ENCODE data around the gene PTCD3.

Gene PTCD3

GRCh38 chr2:86143307-86143706, 37.3 kb downstream of the PTCD3 start:
- in situ Hi-C loops (cut with MboI; ENCODE audit: low sequenced_read_pairs), result no loop called here

GRCh38 chr2:86143926-86144685, 38.1 kb downstream of the PTCD3 start:
- in situ Hi-C loops (cut with MboI; ENCODE audit: low sequenced_read_pairs), result no loop called here

- in situ Hi-C loops (cut with MboI; ENCODE audit: low sequenced_read_pairs), result no loop called here
Measured at GRCh38 chr2:86147793-86148192, 41.8 kb downstream of the PTCD3 start.

GRCh38 chr2:86150502-86150901, 44.5 kb downstream of the PTCD3 start:
- in situ Hi-C loops (cut with MboI; ENCODE audit: low sequenced_read_pairs), result no loop called here

- in situ Hi-C loops (cut with MboI; ENCODE audit: low sequenced_read_pairs), result no loop called here
Measured at GRCh38 chr2:86157009-86157556, 51.0 kb downstream of the PTCD3 start.

GRCh38 chr2:86158286-86158685, 52.3 kb downstream of the PTCD3 start:
- in situ Hi-C loops (cut with MboI; ENCODE audit: low sequenced_read_pairs), result no loop called here

- in situ Hi-C loops (cut with MboI; ENCODE audit: low sequenced_read_pairs), result no loop called here
Measured at GRCh38 chr2:86160156-86160952, 54.3 kb downstream of the PTCD3 start.

GRCh38 chr2:86170449-86170848, 64.4 kb downstream of the PTCD3 start:
- in situ Hi-C loops (cut with MboI; ENCODE audit: low sequenced_read_pairs), result no loop called here

GRCh38 chr2:86171295-86171694, 65.3 kb downstream of the PTCD3 start:
- in situ Hi-C loops (cut with MboI; ENCODE audit: low sequenced_read_pairs), result no loop called here

GRCh38 chr2:86172610-86173009, 66.6 kb downstream of the PTCD3 start:
- in situ Hi-C loops (cut with MboI; ENCODE audit: low sequenced_read_pairs), result no loop called here

GRCh38 chr2:86174445-86174844, 68.4 kb downstream of the PTCD3 start:
- in situ Hi-C loops (cut with MboI; ENCODE audit: low sequenced_read_pairs), result no loop called here

GRCh38 chr2:86175828-86176227, 69.8 kb downstream of the PTCD3 start:
- in situ Hi-C loops (cut with MboI; ENCODE audit: low sequenced_read_pairs), result no loop called here

- in situ Hi-C loops (cut with MboI; ENCODE audit: low sequenced_read_pairs), result no loop called here
Measured at GRCh38 chr2:86176597-86176996, 70.6 kb downstream of the PTCD3 start.

GRCh38 chr2:86185517-86186212, 79.6 kb downstream of the PTCD3 start:
- in situ Hi-C loops (cut with MboI; ENCODE audit: low sequenced_read_pairs), result no loop called here

- in situ Hi-C loops (cut with MboI; ENCODE audit: low sequenced_read_pairs), result no loop called here
Measured at GRCh38 chr2:86186431-86186830, 80.4 kb downstream of the PTCD3 start.

GRCh38 chr2:86189782-86190416, 83.9 kb downstream of the PTCD3 start:
- in situ Hi-C loops (cut with MboI; ENCODE audit: low sequenced_read_pairs), result no loop called here
